ENCODE results near the gene ALLC. TPM values are rescaled to one million over a fixed set of nuclear protein-coding genes. Genes with fewer than 3 reads are reported as not detected.

ALLC gene
- total RNA-seq, 4 donors from 2014 or later = not detected

- H3K27ac ChIP-seq = peak overlapping the region in 1 of 4 donors; percentile 35
- DNase-seq = peak in 2 of 3 donors; percentile 20 to 23
- H3K9me3 ChIP-seq = no peaks in the 10 kb centered on the region
- no peaks in the 10 kb centered on the region for H3K36me3 ChIP-seq
- no peak for TF ChIP-seq POLR2A (IDR thresholded peaks at IDR 0.05)
- no peak for TF ChIP-seq CTCF (IDR thresholded peaks at IDR 0.05)
- H3K4me1 ChIP-seq = no peaks in the 10 kb centered on the region
- H3K27me3 ChIP-seq = no peaks in the 10 kb centered on the region
- no peak overlapping the region for H3K4me3 ChIP-seq
These were observed 32.8 kb upstream of the ALLC start for GRCh38 chr2:3625186-3625585.

GRCh38 chr2:3626118-3626811 is 31.7 kb upstream of the ALLC start:
- Histone ChIP-seq H3K36me3 (no peaks in the 10 kb centered on the region), H3K4me1 (no peaks in the 10 kb centered on the region), H3K9me3 (no peaks in the 10 kb centered on the region), H3K4me3 (no peak overlapping the region), H3K27ac (peak overlapping the region in 2 of 4 donors; percentile 55 to 70), H3K27me3 (no peaks in the 10 kb centered on the region)
- TF ChIP-seq POLR2A (IDR thresholded peaks at IDR 0.05) (no peak), CTCF (IDR thresholded peaks at IDR 0.05) (no peak)
- DNase-seq = peak in 2 of 3 donors; percentile 25 to 33

- H3K27me3 ChIP-seq = no peaks in the 10 kb centered on the region
- no peaks in the 10 kb centered on the region for H3K36me3 ChIP-seq
- H3K4me1 ChIP-seq = no peaks in the 10 kb centered on the region
- H3K4me3 ChIP-seq = no peak overlapping the region
- H3K27ac ChIP-seq = peak overlapping the region in 2 of 4 donors; percentile 55 to 70
- peak in 2 of 3 donors; percentile 41 to 48 for DNase-seq
- no peaks in the 10 kb centered on the region for H3K9me3 ChIP-seq
- TF ChIP-seq CTCF (IDR thresholded peaks at IDR 0.05) = no peak
- TF ChIP-seq POLR2A (IDR thresholded peaks at IDR 0.05) = no peak
These were observed 31.0 kb upstream of the ALLC start for GRCh38 chr2:3626812-3627499.

DNA sequence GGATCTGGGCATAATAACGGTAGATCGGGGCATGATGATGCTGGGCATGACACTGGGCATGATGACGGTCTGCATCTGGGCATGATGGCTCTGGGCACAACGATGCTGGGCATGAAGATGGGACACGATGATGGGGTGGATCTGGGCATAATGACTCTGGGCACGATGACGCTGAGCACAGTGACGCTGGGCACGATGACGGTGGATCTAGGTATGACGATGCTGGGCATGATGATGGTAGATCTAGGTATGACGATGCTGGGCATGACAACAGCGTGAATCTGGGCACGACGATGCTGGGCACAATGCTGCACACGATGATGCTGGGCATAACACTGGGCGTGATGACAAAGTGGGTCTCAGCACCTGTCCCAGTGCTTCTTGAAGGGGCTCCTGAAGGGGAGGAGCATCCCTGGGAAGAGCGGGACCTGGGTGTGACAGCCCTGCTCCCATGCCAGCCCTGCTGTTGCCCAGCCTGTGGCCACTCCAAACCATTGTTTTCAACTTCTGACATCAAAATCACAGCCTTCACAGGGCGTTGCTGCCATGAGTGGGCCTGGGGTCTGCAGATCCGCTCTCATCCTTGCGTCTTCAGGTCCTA is 30.4 kb upstream of the ALLC start:
- peak overlapping the region in 1 of 4 donors; percentile 55 for H3K27ac ChIP-seq
- no peaks in the 10 kb centered on the region for H3K36me3 ChIP-seq
- TF ChIP-seq POLR2A (IDR thresholded peaks at IDR 0.05) (no peak), CTCF (IDR thresholded peaks at IDR 0.05) (no peak)
- no peak overlapping the region for H3K4me3 ChIP-seq
- DNase-seq = peak in 2 of 3 donors; percentile 8 to 34
- H3K27me3 ChIP-seq = no peaks in the 10 kb centered on the region
- no peaks in the 10 kb centered on the region for H3K9me3 ChIP-seq
- H3K4me1 ChIP-seq = no peaks in the 10 kb centered on the region

DNA sequence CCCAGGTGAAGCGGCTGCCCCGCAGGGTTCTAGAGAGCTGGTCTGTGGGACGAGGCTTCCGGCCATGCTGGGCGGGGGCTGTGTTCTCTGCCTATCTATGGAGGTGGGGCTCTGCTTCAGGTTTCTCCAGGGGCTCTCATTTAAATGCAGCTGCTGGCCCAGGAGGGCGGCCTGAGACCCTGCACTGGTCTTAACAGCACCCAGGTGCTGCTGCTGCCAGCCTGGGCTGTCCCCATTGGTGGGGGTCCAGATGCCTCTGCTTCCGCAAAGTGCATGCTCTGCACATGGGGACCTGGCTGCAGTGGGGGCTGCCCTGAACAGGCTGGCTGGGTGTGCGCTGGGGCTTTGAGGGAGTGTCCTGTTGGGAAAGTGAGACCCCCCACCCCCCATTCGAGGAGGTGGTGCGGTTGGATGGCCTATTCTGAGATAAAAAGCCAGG is 29.7 kb upstream of the ALLC start:
- no peak overlapping the region for H3K4me3 ChIP-seq
- H3K27ac ChIP-seq = no peak overlapping the region
- H3K9me3 ChIP-seq = no peaks in the 10 kb centered on the region
- DNase-seq = peak in 2 of 3 donors; percentile 34 to 42
- no peaks in the 10 kb centered on the region for H3K27me3 ChIP-seq
- H3K4me1 ChIP-seq = no peaks in the 10 kb centered on the region
- TF ChIP-seq CTCF (IDR thresholded peaks at IDR 0.05) = no peak
- TF ChIP-seq POLR2A (IDR thresholded peaks at IDR 0.05) = no peak
- no peaks in the 10 kb centered on the region for H3K36me3 ChIP-seq
